NCI-H524 treated with DMSO at 0.1 percent for 48 hours (cell line): ENCODE measurements around the gene SEC31A.
A peak's percentile ranks its signal among the peaks of the same experiment; 100 is the strongest.
"Not testable (repeated sequence)": the region's sequence is repeated elsewhere in the genome, so short reads cannot be mapped to it uniquely, and the experiment has no call there.

Source experiments
- DNase-seq: peaks from one replicate; lab custom pipeline; 2025; lab: John Stamatoyannopoulos, UW

SEC31A gene

DNA sequence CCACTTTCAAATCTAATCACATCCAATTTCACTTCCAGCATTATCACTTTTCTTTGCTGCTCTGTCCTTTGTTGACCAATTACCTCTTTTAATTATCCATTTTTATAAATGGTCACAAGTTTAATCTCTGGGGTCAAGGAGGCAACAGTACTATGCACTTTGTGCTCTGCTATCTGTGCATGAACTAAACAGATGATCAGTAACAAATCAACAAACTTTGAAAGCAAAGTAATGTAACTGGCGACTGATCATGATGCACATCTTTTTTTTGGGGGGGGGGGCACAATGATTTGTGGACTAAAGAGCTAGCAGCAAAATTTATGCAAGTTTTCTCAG is 1.5 kb upstream of the SEC31A start:
- no peak for DNase-seq

DNA sequence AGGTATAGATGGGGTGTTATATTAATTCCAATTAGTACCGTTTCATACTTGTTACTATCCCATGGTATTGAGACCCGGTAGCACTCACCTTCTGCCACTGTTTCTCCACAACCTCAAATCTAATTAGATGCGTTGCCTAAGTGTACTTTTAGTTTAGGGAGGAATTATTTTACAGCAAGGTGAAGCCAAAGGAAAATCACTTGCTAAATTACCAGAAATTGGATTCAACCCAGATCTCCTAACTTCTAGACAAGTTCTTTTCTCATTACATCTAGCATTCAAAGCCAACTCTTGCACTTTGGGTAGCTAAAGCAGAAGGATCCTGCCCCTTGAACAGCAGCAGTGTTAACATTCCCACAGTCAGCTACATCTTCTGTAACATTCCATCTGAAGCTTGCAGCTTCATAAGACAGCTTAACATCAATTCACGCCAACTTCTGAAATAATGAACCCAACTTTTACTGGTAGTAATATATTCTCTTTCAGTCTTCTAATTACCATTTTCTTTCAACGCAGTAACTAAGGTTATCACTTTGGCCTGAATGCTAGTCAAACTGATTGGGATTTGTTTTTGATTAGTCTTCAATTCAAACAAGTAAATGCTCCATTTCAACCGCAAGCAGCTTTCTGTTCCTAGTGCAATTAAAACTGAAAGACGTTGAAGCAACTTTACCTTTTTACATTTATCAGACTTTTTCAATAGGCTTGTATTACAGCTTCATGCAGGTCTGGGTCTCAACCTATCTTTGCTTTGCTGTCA is 934 bp upstream of the SEC31A start:
- no peak for DNase-seq

DNA sequence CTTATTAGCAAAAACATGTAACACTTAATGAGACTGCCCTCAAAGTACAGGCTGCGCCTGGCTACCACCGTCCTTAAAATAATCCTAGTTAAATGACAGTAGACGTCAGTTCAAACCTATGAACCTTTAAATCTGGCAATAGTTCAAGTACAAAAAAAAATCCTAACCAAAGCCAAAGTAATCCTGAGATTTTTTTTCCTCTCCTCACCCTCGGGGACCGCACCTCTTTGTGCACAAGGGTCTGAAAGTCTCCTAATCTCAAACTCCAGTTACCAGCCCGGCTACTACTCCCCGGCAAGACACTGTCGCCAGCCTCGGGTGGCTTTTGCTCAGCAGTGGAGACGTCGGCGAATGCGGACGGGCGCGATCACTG is 439 bp downstream of the SEC31A start:
- peak; percentile 29 for DNase-seq

GRCh38 chr4:82889287-82889686 is 1.7 kb downstream of the SEC31A start:
- no peak for DNase-seq

GRCh38 chr4:82886147-82886942 is 4.6 kb downstream of the SEC31A start:
- DNase-seq: no peak

DNA sequence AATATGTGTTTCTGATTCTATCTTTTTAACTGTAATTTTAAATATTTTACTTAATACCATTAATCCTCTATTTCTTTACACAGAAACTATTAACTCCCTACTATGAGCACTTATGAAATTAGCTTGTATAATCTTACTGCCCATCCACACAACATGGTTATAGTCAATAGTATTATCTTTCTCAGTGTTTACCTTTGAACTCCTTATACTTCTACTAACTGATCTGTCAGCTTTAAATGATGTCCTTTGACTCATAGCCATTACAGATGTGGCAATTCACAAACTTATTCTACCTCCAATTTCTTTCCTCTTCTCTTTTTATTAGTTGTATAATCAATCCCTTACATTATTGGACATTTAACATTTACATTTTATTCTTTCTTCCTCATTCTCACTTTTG is 5.5 kb downstream of the SEC31A start:
- DNase-seq: no peak

DNA sequence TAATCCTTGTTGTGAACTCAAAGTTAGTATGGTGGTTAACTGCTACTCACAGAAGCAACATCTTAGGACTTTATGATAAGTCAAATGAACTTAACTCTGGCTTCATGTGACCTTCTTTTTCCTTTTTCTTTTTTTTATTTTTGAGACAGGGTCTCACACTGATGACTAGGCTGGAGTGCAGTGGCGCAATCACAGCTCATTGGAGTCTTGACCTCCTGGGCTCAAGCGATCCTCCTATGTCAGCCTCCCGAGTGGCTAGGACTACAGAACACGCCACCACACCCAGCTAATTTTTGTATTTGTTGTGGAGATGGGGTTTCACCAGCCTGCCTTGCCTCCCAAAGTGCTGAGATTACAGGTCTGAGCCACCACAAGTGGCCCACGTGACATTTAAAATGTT is 22.4 kb downstream of the SEC31A start:
- no peak for DNase-seq

- DNase-seq: no peak
Observed at GRCh38 chr4:82866706-82867385, 24.1 kb downstream of the SEC31A start.

- DNase-seq: not testable (repeated sequence)
Observed at GRCh38 chr4:82866033-82866432, 24.9 kb downstream of the SEC31A start.

DNA sequence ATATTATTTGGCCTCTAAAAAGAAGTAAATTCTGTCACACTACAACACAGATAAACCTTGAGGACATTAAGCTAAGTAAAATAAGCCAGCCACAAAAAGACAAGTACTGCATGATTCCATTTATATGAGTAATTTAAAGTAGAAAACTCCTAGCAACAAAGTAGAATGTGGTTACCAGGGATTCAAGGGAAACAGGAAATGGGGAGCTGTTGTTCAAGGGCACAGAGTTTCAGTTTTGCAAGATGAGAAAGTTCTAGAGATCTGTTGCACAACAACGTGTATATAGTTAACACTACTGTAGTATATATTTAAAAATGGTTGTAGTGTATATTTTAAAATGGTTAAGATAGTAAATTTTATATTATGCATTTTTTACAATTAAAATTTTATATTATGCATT is 25.4 kb downstream of the SEC31A start:
- no peak for DNase-seq

DNA sequence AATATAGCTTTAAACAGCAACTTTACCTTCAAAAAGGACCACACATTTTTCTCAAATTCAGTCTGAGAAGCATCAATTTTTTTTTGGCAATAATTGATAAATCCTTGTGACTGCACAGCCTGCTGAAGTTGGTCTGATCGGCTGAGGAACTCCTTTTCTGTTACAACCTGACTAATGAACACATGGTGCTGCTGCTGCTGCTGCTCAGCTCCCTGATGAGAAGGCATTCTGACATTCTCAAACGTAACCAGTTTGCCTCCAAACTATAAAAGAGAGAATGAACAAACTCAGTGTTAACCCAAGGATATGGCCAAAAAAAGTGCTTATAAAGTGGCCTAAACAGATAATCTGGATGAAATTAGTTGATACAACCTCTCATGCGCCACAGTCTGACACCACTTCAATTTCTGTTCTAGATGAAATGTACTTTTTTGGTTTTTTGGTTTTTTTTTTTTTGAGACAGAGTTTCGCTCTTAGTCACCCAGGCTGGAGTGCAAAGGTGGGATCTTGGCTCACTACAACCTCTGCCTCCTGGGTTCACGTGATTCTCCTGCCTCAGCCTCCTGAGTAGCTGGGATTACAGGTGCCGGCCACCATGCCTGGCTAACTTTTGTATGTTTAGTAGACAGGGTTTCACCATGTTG is 26.5 kb downstream of the SEC31A start:
- no peak for DNase-seq

- no peak for DNase-seq
Observed at GRCh38 chr4:82861529-82861928, 29.4 kb downstream of the SEC31A start.

GRCh38 chr4:82860487-82860886 is 30.5 kb downstream of the SEC31A start:
- DNase-seq: not testable (repeated sequence)

DNA sequence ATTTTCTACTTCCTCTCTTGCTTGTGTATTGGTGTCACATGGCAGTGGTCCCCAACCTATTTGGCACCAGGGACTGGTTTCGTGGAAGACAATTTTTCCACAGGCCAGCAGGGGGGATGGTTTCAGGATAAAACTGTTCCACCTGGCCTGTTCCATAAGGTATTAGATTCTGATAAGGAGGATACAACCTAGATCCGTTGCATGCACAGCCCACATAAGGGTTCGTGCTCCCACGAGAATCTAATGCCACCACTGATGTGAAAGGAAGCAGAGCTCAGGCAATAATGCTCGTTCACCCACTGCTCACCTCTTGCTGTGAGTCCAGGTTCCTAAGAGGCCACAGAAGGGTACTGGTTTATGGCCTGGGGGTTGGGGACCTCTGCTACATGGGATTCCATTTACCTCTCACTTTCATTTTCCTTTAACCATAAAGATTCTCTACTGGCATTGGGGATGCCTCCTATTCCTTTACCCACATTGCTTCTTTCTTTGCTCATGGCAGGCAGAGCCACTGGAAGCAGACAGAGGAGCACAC is 38.1 kb downstream of the SEC31A start:
- no peak for DNase-seq

- no peak for DNase-seq
Observed at GRCh38 chr4:82851885-82852750, 38.8 kb downstream of the SEC31A start.

- DNase-seq: no peak
Observed at GRCh38 chr4:82851318-82851717, 39.6 kb downstream of the SEC31A start.

DNA sequence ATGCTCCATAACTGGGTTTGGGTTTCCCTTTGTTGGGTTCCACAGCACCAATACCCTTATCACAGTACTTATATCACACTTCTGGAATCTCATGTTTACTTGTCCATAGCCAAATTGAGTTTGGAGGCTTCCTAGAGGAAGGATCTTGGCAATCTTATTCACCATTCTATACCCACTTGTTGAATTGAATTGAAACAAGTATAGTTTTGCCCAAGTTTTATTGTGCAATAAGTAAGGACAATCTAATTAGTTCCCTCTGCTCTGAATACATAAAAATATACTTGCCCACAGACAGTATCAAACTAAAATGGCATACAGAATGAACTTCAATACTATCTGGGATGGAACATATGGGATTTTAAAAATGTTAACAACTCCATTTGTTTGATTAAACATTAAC is 40.3 kb downstream of the SEC31A start:
- no peak for DNase-seq

- no peak for DNase-seq
Observed at GRCh38 chr4:82848706-82849105, 42.2 kb downstream of the SEC31A start.

DNA sequence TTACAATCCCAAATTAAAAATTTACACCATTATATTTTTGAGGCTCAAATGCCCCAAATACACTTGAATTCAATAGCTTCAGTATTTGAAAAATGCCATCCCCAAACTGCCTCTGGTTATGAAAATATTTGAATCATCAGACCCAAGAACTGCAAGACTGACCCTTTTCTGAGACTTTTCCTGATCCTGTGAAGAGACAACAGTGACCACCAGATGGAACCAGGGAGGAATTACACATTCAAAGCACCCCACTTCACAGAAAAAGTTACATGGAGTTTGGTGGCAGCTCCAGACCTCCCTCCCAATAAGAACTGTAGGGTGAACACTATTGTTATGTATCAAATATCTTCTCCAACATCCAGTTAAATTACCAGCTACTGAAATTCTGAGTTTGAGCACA is 48.4 kb downstream of the SEC31A start:
- DNase-seq: no peak

DNA sequence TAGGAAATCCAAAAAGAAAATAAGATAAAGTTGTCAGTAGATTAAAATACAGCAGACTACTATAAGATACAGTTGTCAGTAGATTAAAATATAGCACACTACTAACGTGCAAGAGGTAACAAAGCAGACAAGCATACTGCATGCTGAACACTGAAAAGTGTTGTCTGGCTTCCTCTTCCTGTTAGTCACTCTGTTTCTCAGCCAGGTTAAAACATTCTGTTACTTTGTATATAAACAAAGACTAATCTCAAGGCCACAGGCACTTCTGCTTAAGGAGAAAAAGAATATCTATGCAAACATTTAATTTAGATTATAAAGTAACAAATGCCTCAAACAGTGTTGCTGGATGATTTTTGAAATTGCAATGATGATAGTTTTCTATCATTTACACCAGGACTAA is 51.3 kb downstream of the SEC31A start:
- no peak for DNase-seq

- DNase-seq: no peak
Observed at GRCh38 chr4:82833696-82834313, 57.1 kb downstream of the SEC31A start.
